GM12878 (cell line): ENCODE measurements around the gene SLCO4C1. TPM values are rescaled to one million over a fixed set of nuclear protein-coding genes. Genes with fewer than 3 reads are reported as not detected.

ENCODE experiments used
- ATF2 ChIP-seq: IDR thresholded peaks from 2 replicates; pipeline ENCODE4 v1.6.1; 2012; ENCODE audit warnings: low read length, inconsistent platforms
- CHD4 ChIP-seq: fragments of 200-600 bp; sonication (generic); IDR thresholded peaks from 2 replicates; pipeline ENCODE4 v1.6.1; 2016; ENCODE audit warnings: mild to moderate bottlenecking
- IKZF2 ChIP-seq, 2 experiments: fragments of 450-650 bp; IDR thresholded peaks; 2 replicates each; pipeline ENCODE4 v1.6.1; 2017; ENCODE audit warnings: mild to moderate bottlenecking in 2 of 2, moderate library complexity in 2 of 2
- KDM1A ChIP-seq: fragments of 200-600 bp; sonication (generic); IDR thresholded peaks from 2 replicates; pipeline ENCODE4 v1.6.1; 2016; ENCODE audit warnings: borderline replicate concordance
- RFX5 ChIP-seq: IDR thresholded peaks from 2 replicates; pipeline ENCODE4 v1.6.1; 2011; ENCODE audit warnings: low read depth, low read length, improper control_type of control experiment
- SKIL ChIP-seq: fragments of 450-650 bp; IDR thresholded peaks from 2 replicates; pipeline ENCODE4 v1.6.1; 2017; ENCODE audit warnings: mild to moderate bottlenecking, low read depth, inconsistent platforms; ENCODE audit not compliant: poor library complexity, severe bottlenecking
- ZBED1 ChIP-seq: IDR thresholded peaks from 2 replicates; pipeline ENCODE4 v1.6.1; 2016; ENCODE audit warnings: borderline replicate concordance
- polyA plus RNA-seq, 11 experiments: library from polyadenylated mRNA; depleted of rRNA in 4 of 11; unstranded in 6 of 11; stranded (reverse) in 5 of 11; fragments of >200 nt; fragmentation: Nextera tagmentation in 4 of 11; fragmentation: Illumina TruSeq in 1 of 11; extraction: Ambion mirVana in 4 of 11; extraction: Trizol in 1 of 11; gene quantifications; 1 replicate in 1 of 11; 2 replicates in 10 of 11; pipeline versions ENCODE4 v1.2.1 to v1.2.3, GENCODE V29; 2011 to 2016; ENCODE audit warnings: inconsistent platforms in 2 of 11, missing spikeins in 2 of 11, low read depth in 1 of 11
- total RNA-seq, 4 experiments: library from RNA; depleted of rRNA in 3 of 4; stranded (reverse); fragments of >200 nt in 3 of 4; fragmentation: Illumina TruSeq in 1 of 4; extraction: Trizol in 1 of 4; gene quantifications; 2 replicates each; pipeline versions ENCODE4 v1.2.1 to v1.2.3, GENCODE V29; 2013 to 2021

The SLCO4C1 gene
- total and polyA plus RNA-seq, 10 of the 15 experiments (the other 5 are each of a cell fraction or from before 2014, with no cell fraction given): 0.12 to 3.9 (median 0.83) TPM

GRCh38 chr5:102241809-102242421 is 54.2 kb downstream of the SLCO4C1 start (continued):
- TF ChIP-seq SKIL: no peak
- no peak for TF ChIP-seq CHD4
- TF ChIP-seq IKZF2 (IDR thresholded peaks at IDR 0.05): no peak
- no peak for TF ChIP-seq KDM1A
- no peak for TF ChIP-seq ATF2
- no peak for TF ChIP-seq RFX5
- no peak for TF ChIP-seq ZBED1
